ENCODE results near the gene NCCRP1. TPM values are rescaled to one million over a fixed set of nuclear protein-coding genes. Genes with fewer than 3 reads are reported as not detected.

NCCRP1 gene
- total and polyA plus RNA-seq, 10 of the 15 experiments (the other 5 are each of a cell fraction or from before 2014, with no cell fraction given), result not detected

DNA sequence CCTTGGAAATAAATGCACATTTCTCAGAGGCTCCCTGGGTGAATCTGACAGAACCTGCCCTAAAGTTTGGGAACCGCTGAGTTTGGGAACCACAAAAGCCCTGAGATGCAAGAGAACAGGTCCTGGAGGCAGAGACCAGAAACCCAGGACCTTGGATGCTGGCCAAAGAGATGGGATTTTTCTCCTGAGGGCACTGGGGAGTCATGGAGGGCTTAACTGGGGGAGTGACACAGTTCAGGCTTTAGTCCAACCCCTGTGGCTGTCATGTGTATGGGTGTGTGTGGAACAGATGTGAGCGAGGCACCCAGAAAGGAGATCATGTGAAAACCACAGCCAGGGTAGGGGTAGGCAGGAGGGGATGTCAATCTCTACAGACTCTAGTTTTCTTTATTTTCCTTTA lies 3.9 kb upstream of the NCCRP1 start (continued):
- no peak for TF ChIP-seq RELB (IDR thresholded peaks at IDR 0.05; ENCODE audit: low read depth)
- no peak for TF ChIP-seq GATAD2B (conservative IDR thresholded peaks at IDR 0.05; ENCODE audit: low read depth)
- no peak for TF ChIP-seq HDAC2 (IDR thresholded peaks at IDR 0.05)
- no peak for TF ChIP-seq IKZF1 (conservative IDR thresholded peaks at IDR 0.05)
- no peak for TF ChIP-seq REST (IDR thresholded peaks at IDR 0.05; ENCODE audit: low read depth, low read length)
- TF ChIP-seq TCF7 (IDR thresholded peaks at IDR 0.05; ENCODE audit: borderline replicate concordance), result no peak

DNA sequence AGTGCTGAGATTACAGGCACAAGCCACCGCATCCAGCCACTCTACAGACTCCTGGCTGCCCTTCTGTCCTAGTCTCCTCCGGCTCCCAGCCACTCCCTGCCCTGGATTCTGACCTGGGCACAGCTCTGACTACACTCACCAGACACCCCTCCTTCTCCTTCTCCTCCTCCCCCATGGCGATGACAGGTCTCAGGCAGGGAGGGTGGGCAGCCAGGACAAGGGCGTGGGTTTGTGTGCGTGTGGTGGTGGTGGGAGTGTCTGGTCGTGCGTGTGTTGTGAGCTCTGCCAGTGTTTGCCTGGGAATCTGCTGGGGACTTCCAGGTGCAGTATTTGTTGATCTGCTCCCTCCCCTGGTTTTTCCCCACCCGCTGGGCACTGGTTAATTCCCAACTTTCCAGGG lies 3.0 kb upstream of the NCCRP1 start:
- ChIA-PET CTCF (interaction anchor here (0.7 kb wide), 1 partner anchor 30 kb away, joined by 3 read pairs; no protein-coding TSS in a partner anchor), SMC1A (ENCODE audit: uncharacterized antibody, unreplicated experiment) (no interaction called here)
- TF ChIP-seq HDAC6 (IDR thresholded peaks at IDR 0.05; ENCODE audit: unreplicated experiment) (no peak), POLR2A (IDR thresholded peaks at IDR 0.05; ENCODE audit: low read depth, low read length) (no peak), SPI1 (IDR thresholded peaks at IDR 0.05; ENCODE audit: borderline replicate concordance, insufficient read depth, low read depth, low read length) (no peak), PAX8 (IDR thresholded peaks at IDR 0.05) (no peak), ZNF592 (IDR thresholded peaks at IDR 0.05) (no peak), SRF (IDR thresholded peaks at IDR 0.05; ENCODE audit: low read depth in 2 of 2, low read length in 2 of 2) (no peak), ZNF622 (IDR thresholded peaks at IDR 0.05) (no peak), E2F4 (IDR thresholded peaks at IDR 0.05; ENCODE audit: low read depth, low read length) (no peak)

More for the DNA sequence above, 3.0 kb upstream of the NCCRP1 start:
- no TSS peak for BruUV-seq (replicated peaks)
- FAIRE-seq (no peak), DNase-seq (ENCODE audit: low read depth, low spot score) (no peak), ATAC-seq (no peak)
- POLR2A ChIA-PET, result no interaction called here
- Histone ChIP-seq H3K9ac (ENCODE audit: control insufficient read depth, insufficient read depth, low read length) (no peak overlapping the region), H3K79me2 (ENCODE audit: control insufficient read depth, insufficient read depth, low read length) (no peaks in the 10 kb centered on the region), H3K27ac (ENCODE audit: control insufficient read depth, insufficient read depth) (no peak overlapping the region), H3K4me2 (ENCODE audit: control insufficient read depth, insufficient read depth) (no peak overlapping the region), H4K20me1 (ENCODE audit: control insufficient read depth, insufficient read depth) (no peaks in the 10 kb centered on the region), H3K4me1 (ENCODE audit: control insufficient read depth, insufficient read depth, low read length) (no peaks in the 10 kb centered on the region), H3K9me3 (replicated peaks; ENCODE audit: control insufficient read depth, insufficient read depth, low read length) (no peaks in the 10 kb centered on the region), H3K36me3 (ENCODE audit: control insufficient read depth in 2 of 2, insufficient read depth in 2 of 2, low read length in 1 of 2) (no peaks in the 10 kb centered on the region), H2AFZ (ENCODE audit: control insufficient read depth, low read depth, low read length) (no peak overlapping the region), H3K27me3 (replicated peaks in 1 of 2; ENCODE audit: control insufficient read depth in 2 of 2, insufficient read depth in 2 of 2, low read length in 1 of 2) (peaks cover 3 to 5% of the 10 kb centered on the region in 2 experiments; a peak in 2 of 4 replicates), H3K4me3 (no peak overlapping the region)
- in situ Hi-C loops (cut with MboI) (no loop called here), intact Hi-C loops (cut with micrococcal nuclease; ENCODE audit: unreplicated experiment) (no loop called here)
- 30% methylated on average over 8 of the region's 8 CpGs for WGBS (ENCODE audit: insufficient coverage, insufficient replicate concordance, low lambda C conversion rate, missing lambda C conversion rate)
- RAD21 ChIA-PET (ENCODE audit: unreplicated experiment), result interaction anchor here (0.7 kb wide), 1 partner anchor 812 kb away, joined by 4 read pairs; no protein-coding TSS in a partner anchor

Measured in GM12878 (cell line).